Stimulated activated naive CD8-positive, alpha-beta T cell treated with anti-CD3 and anti-CD28 coated beads, Interleukin-15, amount 100 ng/mL, for 72 hours (primary cell): ENCODE measurements around the gene PPP6R3.
"Not testable (repeated sequence)": the region's sequence is repeated elsewhere in the genome, so short reads cannot be mapped to it uniquely, and the experiment has no call there.

Experiments used
- ATAC-seq: fragments of 150-1000 bp; cut with Tn5 transposase; 2 replicates; pipeline ENCODE4 v1.10.0; 2021; ENCODE audit warnings: mild to moderate bottlenecking, moderate library complexity
- DNase-seq, 2 donors: peaks; one replicate each; pipeline ENCODE4 v3.0.0; 2021 to 2022
- H3K27ac Mint-ChIP-seq, 2 donors: one replicate each; pipeline ENCODE4 v1.8.0; 2022; ENCODE audit warnings: mild to moderate bottlenecking in 2 of 2, mixed read lengths in 2 of 2, moderate library complexity in 2 of 2
- H3K27me3 Mint-ChIP-seq: one replicate; pipeline ENCODE4 v1.8.0; 2022; ENCODE audit warnings: mixed read lengths
- H3K4me1 Mint-ChIP-seq: one replicate; pipeline ENCODE4 v1.8.0; 2022; ENCODE audit warnings: mild to moderate bottlenecking, mixed read lengths
- H3K4me3 Mint-ChIP-seq, 2 donors: one replicate each; pipeline ENCODE4 v1.8.0; 2022; ENCODE audit warnings: mild to moderate bottlenecking in 2 of 2, mixed read lengths in 2 of 2, moderate library complexity in 1 of 2
- H3K9me3 Mint-ChIP-seq, 2 donors: one replicate each; pipeline ENCODE4 v1.8.0; 2022; ENCODE audit warnings: mixed read lengths in 2 of 2

The PPP6R3 gene

DNA sequence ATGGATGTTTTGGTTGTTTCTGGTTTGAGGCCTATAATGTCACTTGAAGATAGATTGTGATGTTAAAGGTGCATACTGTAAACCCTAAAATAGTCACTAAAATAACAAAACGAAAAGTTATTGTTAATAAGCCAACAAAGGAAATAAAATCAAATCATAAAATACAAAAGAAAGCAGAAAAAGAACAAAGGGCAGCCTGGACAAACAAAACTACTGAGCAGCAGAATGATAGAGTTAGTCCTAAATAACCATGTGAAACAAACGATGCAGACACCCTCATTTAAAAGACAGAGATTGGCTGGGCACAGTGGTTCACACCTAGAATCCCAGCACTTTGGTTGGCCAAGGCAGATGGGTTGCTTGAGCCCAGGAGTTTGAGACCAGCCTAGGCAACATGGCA lies 132.9 kb downstream of the PPP6R3 start:
- Mint-ChIP-seq H3K4me1 (no peaks in the 10 kb centered on the region), H3K9me3 (no peaks in the 10 kb centered on the region), H3K27me3 (no peaks in the 10 kb centered on the region), H3K27ac (peak overlapping the region in 1 of 2 donors; percentile 89), H3K4me3 (no peak overlapping the region)
- DNase-seq = no peak
- no peak for ATAC-seq

DNA sequence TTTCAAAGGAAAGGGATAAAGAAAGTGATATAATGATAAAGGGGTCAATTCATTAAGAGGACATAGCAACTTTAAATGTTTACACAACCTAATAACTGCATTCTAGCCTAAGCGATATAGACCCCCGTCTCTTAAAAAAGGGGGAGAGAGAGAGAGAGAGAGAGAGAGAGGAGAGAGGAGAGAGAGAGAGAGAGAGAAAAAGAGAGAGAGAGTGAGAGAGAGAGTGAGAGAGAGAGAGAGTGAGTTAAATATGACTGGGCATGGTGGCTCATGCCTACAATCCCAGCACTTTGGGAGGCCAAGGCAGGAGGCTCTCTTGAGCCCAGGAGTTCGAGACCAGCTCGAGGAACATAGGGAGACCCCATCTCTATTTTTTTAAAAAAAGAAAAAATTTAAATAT lies 133.6 kb downstream of the PPP6R3 start:
- H3K4me3 Mint-ChIP-seq = no peak overlapping the region
- no peaks in the 10 kb centered on the region for H3K4me1 Mint-ChIP-seq
- no peaks in the 10 kb centered on the region for H3K9me3 Mint-ChIP-seq
- no peaks in the 10 kb centered on the region for H3K27me3 Mint-ChIP-seq
- DNase-seq (no peak), ATAC-seq (no peak)
- peak overlapping the region; percentile 56 to 89 for H3K27ac Mint-ChIP-seq

DNA sequence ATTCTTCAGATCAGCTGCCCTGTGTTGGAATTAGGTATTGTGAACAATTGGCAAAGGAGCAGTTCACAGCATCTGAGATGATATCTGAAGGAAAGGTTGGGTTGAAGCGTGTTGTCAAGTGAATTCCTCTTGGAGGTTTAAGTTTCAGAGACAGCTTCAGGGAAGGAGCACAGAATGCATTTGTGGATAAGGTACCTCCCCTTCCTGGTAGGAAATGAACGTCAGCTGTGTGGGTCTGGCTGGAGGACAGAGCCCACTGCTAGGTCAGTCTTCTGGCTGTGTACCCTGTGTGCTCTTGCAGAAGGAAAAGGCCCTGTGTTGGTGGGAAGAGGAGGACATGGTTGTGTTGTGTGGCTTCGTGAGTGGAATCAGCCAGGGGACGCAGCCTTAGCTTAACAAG lies 135.7 kb downstream of the PPP6R3 start:
- ATAC-seq (no peak), DNase-seq (no peak)
- no peaks in the 10 kb centered on the region for H3K27me3 Mint-ChIP-seq
- no peak overlapping the region for H3K27ac Mint-ChIP-seq
- H3K4me3 Mint-ChIP-seq = no peak overlapping the region
- no peaks in the 10 kb centered on the region for H3K9me3 Mint-ChIP-seq
- no peaks in the 10 kb centered on the region for H3K4me1 Mint-ChIP-seq

DNA sequence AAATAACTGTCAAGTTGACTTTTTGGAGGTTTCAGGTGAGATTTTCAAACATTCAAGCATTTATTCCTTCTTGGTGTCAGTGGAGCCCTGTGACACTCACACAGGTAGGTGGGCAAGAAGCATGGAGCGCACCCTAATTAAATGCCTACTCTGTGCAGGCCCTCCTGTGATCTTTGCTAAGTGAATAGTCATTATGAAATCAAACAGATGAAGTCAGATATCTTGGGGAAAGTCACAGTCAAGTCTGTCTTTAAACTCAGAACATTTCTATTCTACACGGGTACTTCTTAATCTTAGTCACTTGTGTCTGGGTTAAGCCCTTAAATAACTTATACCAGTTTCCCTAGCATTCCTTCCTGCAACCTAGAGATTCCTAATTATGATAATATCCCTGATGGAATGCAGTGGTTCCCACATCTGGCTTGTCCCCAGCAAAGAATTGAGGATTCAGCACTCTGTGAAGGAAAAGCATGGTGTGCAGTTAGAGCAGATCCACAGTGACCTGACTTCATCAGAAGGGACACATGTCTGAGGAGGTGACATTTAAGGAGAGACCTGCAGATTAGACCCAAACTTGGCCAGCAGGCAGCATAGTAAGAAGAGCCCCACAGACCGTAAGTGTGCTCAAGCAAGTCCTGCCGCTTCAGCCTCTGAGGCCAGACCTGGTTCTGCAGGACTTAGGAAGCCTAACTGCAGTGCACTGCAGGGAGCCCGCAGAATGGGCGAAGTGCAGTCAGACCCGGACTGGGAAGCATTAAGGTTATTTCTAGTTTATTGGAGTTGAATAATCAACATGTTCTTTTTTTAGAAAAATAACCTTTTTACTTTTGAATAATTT lies 138.5 kb downstream of the PPP6R3 start:
- Mint-ChIP-seq H3K27me3 (no peaks in the 10 kb centered on the region), H3K9me3 (no peaks in the 10 kb centered on the region), H3K27ac (no peak overlapping the region), H3K4me3 (no peak overlapping the region), H3K4me1 (no peaks in the 10 kb centered on the region)
- ATAC-seq = no peak
- no peak for DNase-seq

DNA sequence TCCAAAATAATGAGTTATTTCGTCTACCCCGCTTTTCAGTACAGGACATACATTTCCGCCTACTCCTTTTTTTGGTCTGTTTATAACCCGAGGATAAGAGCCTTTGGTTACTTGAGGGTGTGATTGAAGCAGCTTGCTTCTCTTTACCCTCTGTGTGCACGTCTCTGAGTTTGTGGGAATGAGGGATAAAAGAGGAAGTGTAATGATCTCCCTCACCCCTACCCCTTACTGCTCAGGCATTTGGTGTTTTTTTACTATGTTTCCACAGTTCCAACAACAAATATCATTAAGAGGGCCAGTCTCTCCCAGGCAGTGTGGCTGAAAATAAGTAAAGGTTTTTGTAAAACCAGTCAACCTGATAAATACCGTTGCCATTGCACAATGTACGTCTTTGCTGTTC lies 140.6 kb downstream of the PPP6R3 start:
- Mint-ChIP-seq H3K27me3 (no peaks in the 10 kb centered on the region), H3K27ac (no peak overlapping the region), H3K4me3 (no peak overlapping the region), H3K9me3 (no peaks in the 10 kb centered on the region), H3K4me1 (no peaks in the 10 kb centered on the region)
- no peak for ATAC-seq
- DNase-seq = no peak

DNA sequence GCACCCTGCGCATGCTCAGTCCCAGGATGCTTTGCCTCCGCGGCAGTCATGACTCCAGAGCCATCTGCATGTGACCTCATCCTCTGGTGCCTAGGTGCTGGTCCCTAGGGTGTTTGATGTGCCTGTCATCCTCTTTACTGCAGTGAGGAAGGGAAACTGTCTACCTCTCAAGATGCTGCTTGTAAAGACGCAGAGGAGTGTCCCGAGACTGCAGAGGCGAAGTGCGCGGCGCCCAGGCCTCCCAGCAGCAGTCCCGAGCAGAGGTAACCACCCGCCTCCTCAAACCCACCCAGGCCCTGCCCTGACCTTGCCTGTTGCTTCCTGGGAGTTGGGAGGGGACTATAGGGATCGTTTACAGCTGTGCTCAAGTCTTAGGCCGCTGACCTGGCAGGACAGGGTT lies 149.2 kb downstream of the PPP6R3 start:
- H3K27ac Mint-ChIP-seq = no peak overlapping the region
- H3K4me1 Mint-ChIP-seq = no peaks in the 10 kb centered on the region
- DNase-seq (no peak), ATAC-seq (no peak)
- no peak overlapping the region for H3K4me3 Mint-ChIP-seq
- H3K27me3 Mint-ChIP-seq = no peaks in the 10 kb centered on the region
- H3K9me3 Mint-ChIP-seq = no peaks in the 10 kb centered on the region

DNA sequence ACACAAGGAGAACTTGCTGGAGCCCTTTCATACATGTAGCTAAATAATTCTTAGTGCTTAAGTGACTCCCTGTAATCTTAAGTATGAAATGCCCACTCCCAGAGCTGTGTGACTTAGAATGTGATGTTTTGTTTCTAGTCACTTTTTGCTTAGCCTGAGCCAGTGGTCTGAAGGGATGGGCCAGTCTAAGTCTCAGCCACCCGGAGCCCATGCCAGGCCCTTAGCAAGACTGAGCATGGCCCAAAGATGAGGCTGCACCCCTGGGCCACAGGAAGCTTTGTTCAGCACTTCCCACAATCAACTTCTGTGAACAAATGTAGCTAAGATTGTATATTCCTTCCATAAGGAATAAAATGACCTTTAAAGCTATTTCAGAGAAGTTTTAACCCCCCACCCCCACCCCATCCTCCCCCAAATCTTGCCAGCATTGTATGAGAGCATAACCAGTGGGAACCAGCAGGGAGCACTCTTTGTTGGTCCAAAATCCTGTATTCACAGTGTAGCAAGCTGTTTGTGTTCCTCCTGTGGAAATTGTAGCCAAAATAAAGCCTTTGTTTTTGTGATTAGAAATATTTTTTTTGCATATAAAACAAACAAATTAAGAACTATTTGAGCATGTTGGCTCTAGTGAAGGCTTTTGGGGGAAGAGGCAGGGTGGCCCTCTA lies 150.0 kb downstream of the PPP6R3 start:
- DNase-seq (no peak), ATAC-seq (no peak)
- Mint-ChIP-seq H3K4me3 (no peak overlapping the region), H3K27me3 (no peaks in the 10 kb centered on the region), H3K27ac (no peak overlapping the region), H3K4me1 (no peaks in the 10 kb centered on the region), H3K9me3 (no peaks in the 10 kb centered on the region)

DNA sequence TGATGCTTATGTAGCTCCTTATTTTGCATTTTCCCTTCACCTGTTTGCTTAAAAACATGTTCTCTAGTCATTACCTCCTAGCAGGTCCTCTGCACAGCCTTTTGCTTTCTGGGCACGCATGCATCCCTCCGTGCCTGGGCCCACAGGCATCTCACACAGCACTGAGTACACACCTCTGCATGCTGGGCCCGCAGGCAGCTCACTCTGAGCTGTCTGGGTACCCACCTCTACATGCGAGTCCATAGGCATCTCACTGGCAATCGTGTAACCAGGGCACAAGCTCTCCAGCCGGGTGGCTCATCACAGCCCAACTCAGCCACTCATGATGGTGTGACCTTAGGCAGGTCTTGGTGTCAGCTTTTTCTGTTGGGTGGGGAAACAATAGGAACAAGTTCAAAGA lies 155.1 kb downstream of the PPP6R3 start:
- no peak for ATAC-seq

DNA sequence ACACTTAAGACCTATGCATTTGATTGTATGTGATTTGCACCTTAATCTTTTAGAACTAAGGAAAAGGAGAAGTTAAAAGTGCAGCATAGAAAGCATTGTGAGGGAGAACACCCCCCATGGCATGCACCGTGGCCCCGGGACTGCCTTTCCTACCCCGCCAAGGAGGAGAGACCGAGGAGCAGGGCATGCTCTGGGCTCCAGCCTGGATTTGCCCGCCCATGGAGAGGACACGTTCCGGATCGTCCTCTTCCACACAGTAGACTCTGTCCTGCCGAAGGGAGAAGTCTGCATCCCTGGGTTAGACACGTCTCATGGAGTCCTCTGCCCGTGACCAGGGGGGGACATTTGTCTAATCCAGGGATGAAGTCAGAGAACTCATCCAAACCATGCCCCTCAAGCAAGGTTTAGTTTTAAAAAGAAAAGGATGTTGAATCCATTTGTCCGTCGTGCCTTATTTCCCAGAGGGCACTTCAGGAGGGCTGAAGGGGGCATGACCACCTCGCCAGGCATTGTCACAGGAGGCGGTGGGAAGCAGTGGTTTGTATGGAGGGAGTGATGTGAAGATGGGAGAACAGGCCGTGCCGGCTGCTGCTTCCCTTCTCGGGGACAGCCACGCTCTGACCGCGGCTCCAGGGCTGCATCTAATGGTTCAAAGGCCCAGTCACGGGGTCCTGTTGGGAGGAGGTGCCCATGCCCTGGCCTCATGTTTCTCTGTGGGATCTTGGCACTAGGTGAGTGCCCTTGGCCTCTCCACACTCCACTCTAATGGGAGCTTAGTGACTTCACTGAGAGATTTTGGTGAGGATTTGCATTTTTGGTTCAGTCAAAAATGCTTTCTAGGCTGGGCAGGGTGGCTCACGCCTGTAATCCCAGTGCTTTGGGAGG lies 157.6 kb downstream of the PPP6R3 start:
- Mint-ChIP-seq H3K27me3 (peaks cover 11% of the 10 kb centered on the region), H3K4me3 (no peak overlapping the region), H3K27ac (peak overlapping the region in 1 of 2 donors; percentile 5), H3K4me1 (no peaks in the 10 kb centered on the region), H3K9me3 (no peaks in the 10 kb centered on the region)
- ATAC-seq (no peak), DNase-seq (no peak)

More for the DNA sequence above, 155.1 kb downstream of the PPP6R3 start:
- Mint-ChIP-seq H3K27me3 (peaks cover 8% of the 10 kb centered on the region), H3K4me3 (no peak overlapping the region), H3K27ac (no peak overlapping the region), H3K9me3 (no peaks in the 10 kb centered on the region), H3K4me1 (no peaks in the 10 kb centered on the region)
- no peak for DNase-seq

DNA sequence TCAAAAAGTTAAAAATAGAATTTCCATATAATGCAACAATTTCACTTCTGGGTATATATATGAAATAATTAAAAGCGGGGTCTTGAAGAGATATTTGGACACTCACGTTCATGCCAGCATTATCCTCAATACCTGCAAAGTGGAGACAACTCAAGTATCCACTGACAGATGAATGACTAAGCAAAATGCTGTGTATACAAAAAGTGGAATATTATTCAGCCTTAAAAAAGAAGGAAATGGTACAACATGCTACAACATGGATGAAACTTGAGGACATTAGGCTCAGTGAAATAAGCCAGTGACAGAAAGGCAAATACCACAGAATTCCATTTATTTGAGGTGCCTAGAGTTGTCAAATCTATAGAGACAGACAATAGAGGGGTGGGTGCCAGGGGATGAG lies 161.3 kb downstream of the PPP6R3 start:
- ATAC-seq (no peak), DNase-seq (no peak)
- peaks cover 26% of the 10 kb centered on the region for H3K27me3 Mint-ChIP-seq
- no peak overlapping the region for H3K27ac Mint-ChIP-seq
- H3K4me3 Mint-ChIP-seq = no peak overlapping the region
- no peaks in the 10 kb centered on the region for H3K9me3 Mint-ChIP-seq
- H3K4me1 Mint-ChIP-seq = no peaks in the 10 kb centered on the region

DNA sequence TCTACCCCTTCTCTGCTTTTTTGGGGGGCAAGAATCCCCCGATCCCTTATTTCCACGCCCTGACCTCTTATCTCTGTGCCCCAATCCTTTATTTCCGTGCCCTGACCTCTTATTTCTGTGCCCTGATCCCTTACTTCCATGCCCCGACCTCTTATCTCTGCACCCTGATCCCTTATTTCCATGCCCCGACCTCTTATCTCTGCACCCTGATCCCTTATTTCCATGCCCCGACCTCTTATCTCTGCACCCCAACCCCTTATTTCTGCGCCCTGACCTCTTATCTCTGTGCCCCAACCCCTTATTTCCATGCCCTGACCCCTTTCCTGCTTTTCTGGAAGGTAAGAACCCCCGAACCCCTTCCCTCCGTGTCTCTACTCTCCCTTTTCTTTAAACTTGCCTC lies 163.2 kb downstream of the PPP6R3 start:
- DNase-seq = not testable (repeated sequence)

DNA sequence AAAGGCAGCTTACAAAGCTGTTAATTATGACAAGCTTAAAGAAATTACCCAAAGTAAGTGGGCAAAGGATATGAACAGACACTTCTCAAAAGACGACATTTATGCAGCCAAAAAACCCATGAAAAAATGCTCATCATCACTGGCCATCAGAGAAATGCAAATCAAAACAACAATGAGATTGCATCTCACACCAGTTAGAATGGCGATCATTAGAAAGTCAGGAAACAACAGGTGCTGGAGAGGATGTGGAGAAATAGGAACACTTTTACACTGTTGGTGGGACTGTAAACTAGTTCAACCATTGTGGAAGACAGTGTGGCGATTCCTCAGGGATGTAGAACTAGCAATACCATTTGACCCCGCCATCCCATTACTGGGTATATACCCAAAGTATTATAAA lies 164.5 kb downstream of the PPP6R3 start:
- H3K4me1 Mint-ChIP-seq, H3K9me3 Mint-ChIP-seq, H3K4me3 Mint-ChIP-seq, H3K27ac Mint-ChIP-seq, DNase-seq, ATAC-seq: not testable (repeated sequence)
- peaks cover 18% of the 10 kb centered on the region for H3K27me3 Mint-ChIP-seq

More for the DNA sequence above, 163.2 kb downstream of the PPP6R3 start:
- H3K27ac Mint-ChIP-seq, ATAC-seq, H3K4me3 Mint-ChIP-seq, H3K4me1 Mint-ChIP-seq, H3K9me3 Mint-ChIP-seq: not testable (repeated sequence)
- H3K27me3 Mint-ChIP-seq = peaks cover 26% of the 10 kb centered on the region

DNA sequence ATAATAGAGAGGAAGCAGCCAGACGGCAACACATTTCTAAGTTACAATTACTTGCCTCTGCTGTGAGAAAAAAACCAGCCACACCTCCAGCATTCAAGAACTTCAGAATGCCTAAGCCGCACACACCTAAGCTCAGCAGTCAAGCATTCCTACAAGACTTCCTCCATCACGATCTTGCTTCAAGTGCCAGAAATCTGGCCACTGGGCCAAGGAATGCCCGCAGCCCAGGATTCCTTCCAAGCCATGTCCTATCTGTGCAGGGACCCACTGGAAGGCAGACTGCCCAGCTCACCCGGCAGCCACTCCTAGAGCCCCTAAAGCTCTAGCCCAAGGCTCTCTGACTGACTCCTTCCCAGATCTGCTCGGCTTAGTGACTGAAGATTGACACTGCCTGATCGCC lies 165.7 kb downstream of the PPP6R3 start:
- DNase-seq, ATAC-seq, H3K4me1 Mint-ChIP-seq, H3K9me3 Mint-ChIP-seq, H3K27ac Mint-ChIP-seq, H3K4me3 Mint-ChIP-seq: not testable (repeated sequence)
- peaks cover 18% of the 10 kb centered on the region for H3K27me3 Mint-ChIP-seq

DNA sequence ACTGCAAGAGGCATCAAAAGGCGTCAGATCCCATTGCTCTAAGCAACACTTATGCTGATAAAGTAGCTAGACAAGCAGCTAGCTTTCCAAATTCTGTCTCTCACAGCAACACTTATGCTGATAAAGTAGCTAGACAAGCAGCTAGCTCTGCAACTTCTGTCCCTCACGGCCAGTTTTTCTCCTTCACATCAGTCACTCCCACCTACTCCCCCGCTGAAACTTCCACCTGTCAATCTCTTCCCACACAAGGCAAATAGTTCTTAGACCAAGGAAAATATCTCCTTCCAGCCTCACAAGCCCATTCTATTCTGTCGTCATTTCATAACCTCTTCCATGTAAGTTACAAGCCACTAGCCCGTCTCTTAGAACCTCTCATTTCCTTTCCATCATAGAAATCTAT lies 168.3 kb downstream of the PPP6R3 start:
- not testable (repeated sequence) for DNase-seq

DNA sequence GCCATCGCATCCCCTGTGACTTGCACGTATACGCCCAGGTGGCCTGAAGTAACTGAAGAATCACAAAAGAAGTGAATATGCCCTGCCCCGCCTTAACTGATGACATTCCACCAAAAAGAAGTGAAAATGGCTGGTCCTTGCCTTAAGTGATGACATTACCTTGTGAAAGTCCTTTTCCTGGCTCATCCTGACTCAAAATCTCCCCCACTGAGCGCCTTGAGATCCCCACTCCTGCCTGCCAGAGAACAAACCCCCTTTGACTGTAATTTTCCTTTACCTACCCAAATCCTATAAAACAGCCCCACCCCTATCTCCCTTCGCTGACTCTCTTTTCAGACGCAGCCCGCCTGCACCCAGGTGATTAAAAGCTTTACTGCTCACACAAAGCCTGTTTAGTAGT lies 171.8 kb downstream of the PPP6R3 start:
- ATAC-seq, H3K9me3 Mint-ChIP-seq, H3K4me1 Mint-ChIP-seq, H3K4me3 Mint-ChIP-seq, DNase-seq, H3K27ac Mint-ChIP-seq: not testable (repeated sequence)
- H3K27me3 Mint-ChIP-seq = peaks cover 14% of the 10 kb centered on the region

More for the DNA sequence above, 168.3 kb downstream of the PPP6R3 start:
- not testable (repeated sequence) for H3K27me3 Mint-ChIP-seq, H3K4me3 Mint-ChIP-seq, ATAC-seq, H3K4me1 Mint-ChIP-seq, H3K27ac Mint-ChIP-seq, H3K9me3 Mint-ChIP-seq

DNA sequence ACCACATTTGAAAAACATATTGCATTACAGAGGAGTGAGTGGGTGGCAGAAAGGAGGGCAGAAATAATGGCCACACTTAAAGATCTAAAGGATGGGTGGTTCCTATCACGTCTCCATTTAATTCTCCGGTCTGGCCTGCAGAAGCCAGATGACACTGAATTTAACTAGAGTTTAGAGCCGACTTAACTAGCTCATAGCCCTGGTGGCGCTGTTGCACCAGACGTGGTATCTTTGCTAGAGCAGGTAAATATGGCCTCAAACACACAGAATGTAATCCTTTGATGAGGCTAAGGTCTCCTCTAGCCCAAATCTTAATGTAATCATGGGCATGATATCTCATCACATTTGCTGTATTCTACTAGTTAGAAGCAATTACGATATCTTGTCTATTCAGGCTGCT lies 172.2 kb downstream of the PPP6R3 start:
- DNase-seq = peak; percentile 9 to 47
- H3K27me3 Mint-ChIP-seq = peaks cover 14% of the 10 kb centered on the region

More for the DNA sequence above, 172.2 kb downstream of the PPP6R3 start:
- Mint-ChIP-seq H3K9me3 (no peaks in the 10 kb centered on the region), H3K4me1 (no peaks in the 10 kb centered on the region), H3K27ac (no peak overlapping the region), H3K4me3 (no peak overlapping the region)
- ATAC-seq = peak; percentile 66
